Stimulated activated naive CD4-positive, alpha-beta T cell treated with Interleukin-2 at 50 U/mL for 16 hours (primary cell): ENCODE data around the gene THBS4.

ENCODE experiments used
- DNase-seq: peaks from one replicate; lab custom pipeline; 2025; lab: John Stamatoyannopoulos, UW

The THBS4 gene

GRCh38 chr5:80116465-80116864 lies 81.3 kb downstream of the THBS4 start:
- no peak for DNase-seq

DNA sequence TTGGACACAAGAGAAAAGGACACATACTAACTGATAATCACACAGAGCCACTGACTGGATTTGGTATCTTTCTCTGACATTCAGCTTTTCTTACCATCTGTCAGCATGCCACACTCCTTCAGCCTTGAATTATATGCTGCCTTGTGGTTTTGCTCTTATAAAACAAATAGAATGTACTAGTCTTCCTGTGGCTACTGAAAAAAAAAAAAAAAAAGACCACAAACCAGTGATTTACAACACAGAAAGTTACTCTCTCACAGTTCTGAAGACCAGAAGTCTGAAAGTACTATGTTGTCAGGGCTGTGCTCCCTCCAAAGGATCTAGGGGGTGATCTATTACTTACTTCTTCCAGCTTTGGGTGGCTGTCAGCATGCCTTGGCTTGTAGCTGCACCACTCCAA lies 82.3 kb downstream of the THBS4 start:
- no peak for DNase-seq

GRCh38 chr5:80119372-80119771 lies 84.2 kb downstream of the THBS4 start:
- DNase-seq, result no peak

DNA sequence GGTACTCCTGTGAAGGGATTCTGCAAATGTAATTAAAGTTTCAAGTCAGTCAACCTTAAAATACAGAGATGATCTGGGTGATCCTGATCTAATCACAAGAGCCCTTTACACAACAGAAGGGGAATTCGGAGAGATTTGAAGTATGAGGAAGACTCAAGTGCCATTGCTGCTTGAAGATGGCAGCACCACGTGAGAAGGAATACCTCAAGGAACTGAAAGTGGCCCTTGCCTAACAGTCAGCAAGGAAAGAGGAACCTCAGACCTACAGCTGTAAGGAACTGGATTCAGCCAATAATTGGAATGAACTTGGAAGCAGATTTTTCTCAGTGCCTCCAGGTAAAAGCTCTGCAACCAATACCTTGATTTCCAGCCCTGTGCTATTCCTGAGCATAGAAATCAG lies 87.4 kb downstream of the THBS4 start:
- DNase-seq, result no peak

DNA sequence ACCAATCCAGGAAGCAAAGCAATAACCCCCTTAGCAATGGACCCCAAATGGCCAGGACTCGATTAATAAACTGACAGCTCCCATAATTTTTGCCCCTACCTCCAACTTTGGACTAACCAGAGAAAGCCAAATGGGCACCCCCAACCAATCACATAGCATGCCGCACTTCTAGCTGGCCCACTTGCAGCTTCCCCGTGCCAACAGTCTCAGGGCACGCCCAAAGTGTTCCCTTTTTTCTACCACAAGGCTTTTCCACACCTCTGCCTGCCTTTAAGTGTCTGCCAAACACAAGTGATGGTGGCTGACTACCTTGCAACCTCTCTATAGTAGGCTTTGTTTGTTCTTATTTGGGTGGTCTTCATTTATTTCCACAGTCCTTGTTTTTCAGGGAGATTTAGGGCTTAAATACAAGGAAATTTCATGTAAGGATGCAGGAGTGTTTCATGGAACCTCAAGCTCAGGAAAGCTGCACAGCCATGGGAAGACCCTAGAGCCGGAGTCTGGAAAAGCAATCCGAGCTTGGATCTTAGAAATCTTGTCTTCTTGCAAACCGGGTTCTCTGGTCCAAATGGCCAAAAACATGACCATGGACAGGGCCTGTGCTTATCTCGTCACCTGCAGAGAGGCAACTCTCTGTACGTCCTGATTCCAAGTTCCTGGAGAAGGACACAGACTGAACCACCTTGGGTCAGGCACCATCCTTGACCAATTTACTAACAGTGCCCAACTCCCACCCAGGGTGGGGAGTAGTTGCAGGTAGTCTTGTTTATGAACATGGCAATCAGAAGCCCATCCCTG lies 89.2 kb downstream of the THBS4 start:
- no peak for DNase-seq

GRCh38 chr5:80125022-80125961 lies 90.1 kb downstream of the THBS4 start:
- no peak for DNase-seq

GRCh38 chr5:80125962-80126480 lies 90.9 kb downstream of the THBS4 start:
- peak; percentile 8 for DNase-seq

DNA sequence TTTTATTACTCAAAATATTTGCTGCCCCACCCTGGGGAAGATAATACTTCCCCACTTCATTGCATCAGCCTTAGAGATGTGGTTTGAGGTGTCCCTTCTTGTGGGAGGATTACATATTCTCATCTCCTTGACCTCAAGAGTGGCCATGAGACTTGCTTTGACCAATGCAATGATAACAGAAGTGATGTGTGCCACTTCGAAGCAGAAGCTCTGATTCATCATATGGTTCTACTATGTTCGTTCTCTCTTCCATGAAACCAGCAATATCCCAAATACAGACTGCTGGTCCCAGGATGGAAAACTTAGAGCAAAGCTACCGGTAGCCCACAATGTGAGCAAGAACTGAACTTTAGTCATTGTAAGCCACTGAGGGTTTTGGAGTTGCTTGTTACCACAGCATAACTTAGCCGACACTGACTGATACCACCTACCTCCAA lies 92.0 kb downstream of the THBS4 start:
- DNase-seq, result no peak

DNA sequence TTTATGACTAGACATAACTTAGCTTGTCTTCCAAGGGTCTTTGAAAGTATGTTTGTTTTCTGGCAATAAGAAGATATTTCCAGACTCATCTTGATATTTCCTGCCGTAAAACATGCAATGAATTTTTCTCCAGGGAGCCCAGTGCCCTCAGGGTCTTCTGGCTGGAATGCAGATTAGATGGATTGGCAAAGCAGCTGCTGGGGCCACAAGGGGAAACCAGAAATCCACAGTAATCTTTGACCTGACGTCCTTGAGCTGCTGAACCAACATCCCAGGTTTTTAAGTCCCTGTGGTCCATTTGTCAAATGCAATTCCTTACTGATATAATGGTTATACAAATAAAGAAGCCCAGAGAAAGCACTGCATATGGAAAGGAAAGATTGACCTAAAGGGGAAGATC lies 93.0 kb downstream of the THBS4 start:
- no peak for DNase-seq

- DNase-seq, result no peak
Observed at GRCh38 chr5:80129146-80129545, 94.0 kb downstream of the THBS4 start.
